NCI-H146 (cell line): ENCODE data around the gene LTBP3.
"Not testable (repeated sequence)": the region's sequence is repeated elsewhere in the genome, so short reads cannot be mapped to it uniquely, and the experiment has no call there.

Source experiments
- DNase-seq: peaks from one replicate; lab custom pipeline; 2025; lab: John Stamatoyannopoulos, UW

The LTBP3 gene

GRCh38 chr11:65536412-65537295, 21.5 kb downstream of the LTBP3 start:
- no peak for DNase-seq

DNA sequence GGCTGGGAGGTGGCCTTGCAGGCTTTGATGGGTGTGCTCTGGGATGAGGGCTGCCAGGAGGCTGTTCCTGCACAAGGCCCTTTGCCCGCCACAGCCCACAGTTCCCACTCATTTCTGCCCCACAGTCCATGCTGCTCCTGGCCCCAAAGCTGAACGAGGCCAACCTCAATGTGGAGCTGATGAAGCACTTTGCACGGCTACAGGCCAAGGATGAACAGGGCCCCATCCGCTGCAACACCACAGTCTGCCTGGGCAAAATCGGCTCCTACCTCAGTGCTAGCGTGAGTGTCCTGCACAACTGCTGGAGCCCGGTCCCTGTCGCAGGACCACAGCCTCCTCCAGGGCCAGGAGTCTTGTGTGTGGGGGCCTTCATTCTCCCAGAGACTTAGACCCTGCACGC, 23.1 kb downstream of the LTBP3 start:
- no peak for DNase-seq

GRCh38 chr11:65532388-65533064, 25.6 kb downstream of the LTBP3 start:
- DNase-seq: no peak

DNA sequence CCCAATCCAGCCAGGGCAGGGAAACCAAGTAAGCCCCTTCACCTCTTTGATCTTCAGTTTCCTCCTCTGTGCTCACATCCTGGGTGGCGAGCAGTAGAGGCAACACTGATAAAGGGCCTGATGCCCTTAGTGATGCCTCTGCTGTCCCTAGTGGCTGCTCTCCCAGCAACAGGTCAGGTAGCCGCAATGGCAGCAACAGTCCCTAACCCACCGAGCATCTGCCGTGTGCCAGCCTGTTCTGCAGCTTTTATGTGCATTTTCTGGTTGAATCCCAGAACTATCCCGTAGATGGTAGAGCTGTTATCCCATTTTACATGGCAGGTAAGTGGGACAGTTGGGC, 28.0 kb downstream of the LTBP3 start:
- DNase-seq: no peak

- no peak for DNase-seq
Measured at GRCh38 chr11:65529475-65530156, 28.5 kb downstream of the LTBP3 start.

DNA sequence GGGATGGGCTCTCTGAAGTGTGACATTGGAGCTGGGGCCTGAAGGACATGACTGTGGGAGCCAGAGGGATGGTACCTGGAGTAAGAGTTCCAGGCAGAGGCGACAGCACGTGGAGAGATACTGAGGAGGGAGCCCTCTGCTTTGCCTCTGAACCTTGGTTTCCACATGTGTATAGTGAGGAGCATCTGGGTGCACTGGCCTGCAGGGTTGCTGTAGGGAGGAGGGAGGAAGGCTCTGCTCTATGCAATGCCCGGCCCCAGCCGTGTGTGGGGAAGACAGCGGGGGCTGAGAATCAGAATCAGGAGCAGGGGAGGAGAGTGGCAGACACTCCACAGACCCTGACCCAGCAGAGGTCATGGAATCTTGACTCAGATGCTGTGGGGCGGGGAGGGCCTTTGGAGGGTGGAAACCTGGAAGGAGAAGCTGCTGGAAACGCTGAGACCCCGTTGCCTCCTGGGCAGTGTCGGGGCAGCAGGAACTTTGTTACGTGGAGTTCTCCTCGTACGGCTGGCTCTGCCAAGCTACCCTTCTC, 29.3 kb downstream of the LTBP3 start:
- no peak for DNase-seq

GRCh38 chr11:65526744-65527143, 31.4 kb downstream of the LTBP3 start:
- DNase-seq: no peak

GRCh38 chr11:65525546-65526480, 32.3 kb downstream of the LTBP3 start:
- DNase-seq: no peak

- peak; percentile 76 for DNase-seq
Measured at GRCh38 chr11:65524741-65525545, 33.2 kb downstream of the LTBP3 start, which contains the start of gene SCYL1. Gene SCYL1, plus strand, starts transcription at chr11:65525083. Its CDS starts 71 bp downstream, at chr11:65525154.

GRCh38 chr11:65524014-65524740, 34.0 kb downstream of the LTBP3 start:
- peak; percentile 59 for DNase-seq

DNA sequence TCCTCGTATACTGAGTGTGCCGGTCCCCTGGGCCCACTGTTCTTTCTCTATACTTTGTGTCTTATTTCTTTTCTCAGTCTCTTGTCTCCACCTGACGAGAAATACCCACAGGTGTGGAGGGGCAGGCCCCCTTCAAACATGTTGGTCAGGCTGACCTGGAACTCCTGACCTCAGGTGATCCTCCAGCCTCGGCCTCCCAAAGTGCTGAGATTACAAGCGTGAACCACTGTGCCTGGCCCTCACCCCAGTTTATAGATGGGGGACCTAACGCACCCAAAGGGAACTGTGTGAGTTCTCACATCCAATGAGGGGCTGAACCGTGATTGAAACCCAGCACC, 34.6 kb downstream of the LTBP3 start:
- not testable (repeated sequence) for DNase-seq

- not testable (repeated sequence) for DNase-seq
Measured at GRCh38 chr11:65522718-65523630, 35.2 kb downstream of the LTBP3 start.

- DNase-seq: not testable (repeated sequence)
Measured at GRCh38 chr11:65521777-65522521, 36.2 kb downstream of the LTBP3 start.

GRCh38 chr11:65518941-65519549, 39.1 kb downstream of the LTBP3 start:
- DNase-seq: not testable (repeated sequence)

GRCh38 chr11:65516135-65516968, 41.8 kb downstream of the LTBP3 start:
- DNase-seq: no peak

GRCh38 chr11:65512311-65512710, 45.8 kb downstream of the LTBP3 start:
- DNase-seq: not testable (repeated sequence)
